ENCODE measurements around the gene MTCH1.

DNA sequence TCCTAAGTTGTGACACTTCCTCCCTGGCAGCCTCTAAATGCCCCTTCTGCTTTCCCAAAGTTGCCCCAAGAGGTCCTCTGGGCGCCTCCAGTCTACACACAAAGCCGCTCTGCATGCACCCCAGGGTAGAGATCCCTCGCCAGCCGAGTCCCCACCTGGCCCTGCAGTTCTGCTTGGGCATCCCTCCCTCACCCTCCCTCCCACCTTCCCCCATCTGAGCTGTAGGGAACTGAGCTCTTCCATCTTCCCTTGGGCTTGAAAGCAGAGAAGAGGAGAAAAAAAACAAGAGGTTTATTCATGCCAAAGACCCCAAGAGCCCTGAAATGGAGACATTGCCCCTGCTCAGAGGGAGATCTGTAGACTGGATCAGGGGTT is 13.7 kb upstream of the MTCH1 start:
- no peak for TF ChIP-seq POLR2A (IDR thresholded peaks at IDR 0.05; ENCODE audit: borderline replicate concordance, extremely low read depth, insufficient read depth, insufficient read length)
- TF ChIP-seq CTCF (IDR thresholded peaks at IDR 0.05 in 2 of 3, conservative IDR thresholded peaks at IDR 0.05 in 1 of 3; ENCODE audit: borderline replicate concordance in 1 of 3, insufficient read depth in 1 of 3, low read depth in 2 of 3, low read length in 2 of 3), result no peak
- TF ChIP-seq EGR1 (IDR thresholded peaks at IDR 0.05; ENCODE audit: low read depth), result no peak
- no peak for TF ChIP-seq POLR2AphosphoS5 (IDR thresholded peaks at IDR 0.05; ENCODE audit: low read depth, low read length)
- TF ChIP-seq RAD21 (IDR thresholded peaks at IDR 0.05; ENCODE audit: low read depth), result no peak
- TF ChIP-seq MAX (IDR thresholded peaks at IDR 0.05), result no peak
- TF ChIP-seq EZH2 (IDR thresholded peaks at IDR 0.05), result no peak

Data from HCT116 (cell line).